Right forelimb (tissue), 1 donor: Measurements from ENCODE around the gene SELENOH.

ENCODE experiments used
- DNase-seq: peaks from one replicate; pipeline ENCODE4 v3.0.0-alpha.2; 2018

Gene SELENOH

DNA sequence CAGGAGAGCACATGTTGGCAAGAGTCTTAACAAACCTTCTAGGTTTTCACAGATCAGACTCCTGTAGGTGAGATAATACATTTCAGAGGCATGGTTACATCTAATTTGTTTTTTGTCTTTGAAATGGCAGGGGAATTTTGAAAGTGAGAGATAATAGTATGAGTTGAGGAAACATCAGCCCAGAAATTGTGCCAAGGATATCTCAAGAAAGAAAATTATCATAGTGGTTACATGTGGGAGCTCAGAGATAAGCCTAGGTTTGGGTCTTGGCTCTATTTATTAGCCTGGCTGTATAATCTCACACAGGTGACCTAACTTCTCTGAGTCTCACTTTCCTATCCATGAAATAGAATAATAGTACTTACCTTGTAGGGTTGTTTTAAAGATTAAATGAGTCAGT is 9.9 kb downstream of the SELENOH start:
- no peak for DNase-seq

DNA sequence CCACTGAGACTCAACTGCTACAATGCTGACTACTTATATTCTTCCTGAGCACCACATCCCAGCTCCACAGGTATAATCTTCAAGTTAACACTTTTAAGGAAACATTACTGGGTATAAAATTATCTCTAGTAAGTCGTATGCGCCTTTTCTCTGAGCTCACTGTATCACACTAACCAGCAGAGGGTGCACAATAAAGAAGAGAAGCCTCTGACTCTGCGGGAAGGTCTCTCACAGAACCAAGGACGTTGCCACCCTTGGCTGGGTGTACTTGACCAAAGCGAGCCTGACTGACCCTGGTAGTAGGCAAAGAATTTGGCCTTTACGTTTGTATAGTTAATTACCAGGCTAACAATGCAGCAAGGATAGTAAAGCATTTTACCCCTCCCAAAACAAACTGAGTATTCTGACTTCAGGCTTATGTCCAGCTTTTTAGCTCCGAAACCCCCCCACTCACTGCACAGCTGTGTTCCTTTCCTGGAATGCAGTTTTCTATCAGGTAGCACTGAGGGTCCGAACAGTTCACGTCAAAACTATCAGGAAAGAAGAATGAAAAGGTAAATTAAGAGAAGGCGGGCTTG is 10.5 kb downstream of the SELENOH start, which contains the start of gene BTBD18:
TSS of gene BTBD18 (minus strand) at position 144 of the 578 bp plus-strand sequence. CDS start 631 bp downstream, outside the sequence.
- no peak for DNase-seq

DNA sequence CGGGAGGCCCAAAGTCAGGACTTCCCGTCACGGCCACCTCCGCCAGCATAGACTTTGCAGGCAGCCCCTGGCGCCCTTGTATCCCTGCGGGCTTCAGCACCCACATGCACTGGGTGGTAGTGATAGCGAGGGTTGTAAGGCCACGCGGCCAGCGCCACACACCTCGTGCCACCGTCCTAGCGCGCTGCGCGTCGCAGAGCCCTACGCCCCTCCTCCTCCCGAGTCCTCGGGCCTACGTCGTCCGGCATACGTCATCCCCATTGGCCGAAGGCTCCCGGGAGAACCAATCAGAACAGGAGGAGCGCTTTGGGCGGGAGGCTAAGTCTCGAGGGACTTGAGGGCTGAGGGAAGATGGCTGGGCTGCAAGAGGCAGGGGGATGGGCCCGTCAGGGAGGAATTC is 11.7 kb downstream of the SELENOH start:
- DNase-seq: no peak

DNA sequence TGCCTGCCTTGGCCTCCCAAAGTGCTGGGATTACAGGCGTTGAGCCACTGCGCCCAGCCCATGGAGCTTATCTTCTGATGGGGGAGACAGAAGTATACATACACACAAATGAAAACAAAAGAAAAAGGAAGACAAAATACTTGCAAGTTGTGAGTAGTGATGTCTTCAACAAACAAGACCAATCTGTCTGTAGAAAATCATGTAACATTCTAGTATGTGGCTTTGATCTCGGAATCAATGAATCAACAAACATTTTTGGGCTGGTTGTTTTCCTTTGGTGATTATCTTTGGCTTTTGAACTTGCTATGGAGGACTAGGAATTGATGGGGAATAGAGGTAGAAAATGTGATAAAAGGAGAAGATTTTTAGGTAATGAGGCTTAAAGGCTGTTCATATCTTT is 16.9 kb downstream of the SELENOH start:
- no peak for DNase-seq

DNA sequence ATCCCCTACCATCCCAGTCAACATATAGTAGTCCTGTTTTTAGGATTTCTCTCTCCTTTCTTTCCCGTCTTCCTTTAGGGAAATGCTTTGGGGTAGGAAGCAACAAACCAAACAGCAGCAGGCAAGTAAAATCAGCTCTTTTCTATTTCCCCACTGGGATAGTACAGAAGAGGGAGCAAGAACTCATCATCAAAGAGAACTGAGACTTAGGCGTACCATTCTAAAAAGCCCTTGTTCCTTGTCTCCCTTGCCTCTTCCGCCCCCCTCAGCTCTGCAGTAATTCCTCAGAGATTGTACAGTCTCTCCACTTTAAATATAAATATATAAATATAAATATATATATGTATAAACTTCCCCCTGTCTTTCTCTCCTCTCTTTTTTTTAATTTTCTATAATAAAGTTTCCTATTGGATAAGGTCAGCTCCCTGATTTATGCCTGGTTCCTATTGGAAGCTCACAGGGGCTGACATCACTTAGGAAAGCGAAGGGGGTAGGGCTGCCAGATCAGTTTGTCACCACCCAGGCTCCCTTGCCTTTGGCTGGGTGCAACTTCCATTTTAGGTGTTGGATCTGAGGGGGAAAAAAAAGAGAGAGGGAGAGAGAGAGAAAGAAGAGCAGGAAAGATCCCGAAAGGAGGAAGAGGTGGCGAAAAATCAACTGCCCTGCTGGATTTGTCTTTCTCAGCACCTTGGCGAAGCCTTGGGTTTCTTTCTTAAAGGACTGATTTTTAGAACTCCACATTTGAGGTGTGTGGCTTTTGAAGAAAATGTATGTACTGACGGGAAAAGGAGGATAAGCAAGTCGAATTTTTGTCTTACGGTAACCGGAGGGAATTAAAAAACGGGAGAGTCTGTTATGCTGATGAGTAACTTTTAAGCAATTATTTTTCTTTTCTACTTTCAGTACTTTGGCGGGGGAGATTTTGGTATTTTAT is 20.3 kb downstream of the SELENOH start, which contains the start of gene CTNND1:
TSS of gene CTNND1 (plus strand) at position 502 of the 934 bp plus-strand sequence. CDS start 29,677 bp downstream, outside the sequence.
- peak; percentile 88 for DNase-seq

DNA sequence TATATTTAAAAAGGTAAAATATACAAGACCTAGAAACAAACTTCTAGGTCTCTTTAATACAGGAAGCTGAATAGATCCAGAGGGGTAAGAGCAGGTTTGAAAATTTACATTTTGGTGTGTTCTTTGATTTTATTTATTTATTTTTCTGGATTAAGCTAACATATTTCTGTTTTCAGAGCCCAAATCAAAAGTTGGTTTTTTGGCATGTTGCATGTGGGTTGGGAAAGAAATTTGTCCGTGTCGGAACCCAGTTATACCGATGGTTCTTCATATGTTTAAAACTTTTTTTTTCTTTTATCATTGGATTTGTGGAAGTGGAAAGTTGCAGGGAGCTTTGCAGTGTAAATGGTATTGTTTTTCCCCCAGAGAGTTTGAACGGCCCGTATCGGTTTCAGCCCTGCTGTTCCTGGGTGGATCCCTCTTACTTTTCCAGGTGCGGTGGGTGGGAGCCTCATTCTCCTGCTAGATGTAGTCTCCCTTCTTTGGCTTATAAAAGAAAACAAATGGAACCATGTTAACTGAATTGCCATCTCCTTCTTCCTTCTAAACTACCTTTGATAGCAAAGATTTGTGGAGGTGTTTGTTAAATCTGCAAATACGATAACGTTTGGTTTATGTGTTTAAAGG is 21.1 kb downstream of the SELENOH start:
- DNase-seq: no peak

DNA sequence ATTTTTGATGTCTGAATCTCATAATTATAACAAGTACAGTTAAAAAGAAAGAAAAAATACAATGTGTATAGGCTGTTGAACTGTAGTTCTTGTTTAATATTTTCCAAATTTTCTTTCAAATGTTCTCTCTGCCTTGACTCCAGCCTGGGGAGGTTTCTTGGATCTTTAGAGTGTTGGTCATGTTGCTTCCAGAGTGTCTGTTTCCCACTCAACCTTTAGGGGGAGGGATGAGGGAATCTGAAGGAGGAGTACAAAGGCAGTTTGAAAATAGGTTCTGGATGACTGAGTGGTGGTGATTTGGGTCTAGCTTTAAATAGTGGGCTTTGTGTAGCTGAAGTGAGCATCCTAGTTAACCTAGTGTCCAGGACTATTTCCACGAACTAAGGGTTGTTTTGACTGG is 22.3 kb downstream of the SELENOH start:
- DNase-seq: no peak

DNA sequence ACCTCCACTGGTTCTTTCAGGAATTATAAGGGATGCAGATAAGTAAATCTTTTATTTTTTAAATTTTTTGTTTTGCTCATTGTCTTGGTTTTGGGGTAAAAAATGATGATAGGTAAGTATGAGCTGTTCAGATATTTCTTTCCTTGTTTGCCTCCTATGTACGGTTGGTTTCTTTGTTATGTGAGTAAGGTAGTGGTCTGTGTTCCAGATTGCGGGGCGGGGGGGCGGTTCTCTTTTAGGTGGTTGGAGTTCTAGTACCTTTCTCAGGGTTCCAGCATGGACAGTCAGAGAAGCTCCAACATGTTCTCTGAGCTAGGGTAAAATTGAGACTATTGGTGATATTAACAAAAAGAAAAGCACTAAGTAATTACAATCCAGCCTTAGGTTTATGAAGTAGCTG is 22.7 kb downstream of the SELENOH start:
- DNase-seq: no peak

DNA sequence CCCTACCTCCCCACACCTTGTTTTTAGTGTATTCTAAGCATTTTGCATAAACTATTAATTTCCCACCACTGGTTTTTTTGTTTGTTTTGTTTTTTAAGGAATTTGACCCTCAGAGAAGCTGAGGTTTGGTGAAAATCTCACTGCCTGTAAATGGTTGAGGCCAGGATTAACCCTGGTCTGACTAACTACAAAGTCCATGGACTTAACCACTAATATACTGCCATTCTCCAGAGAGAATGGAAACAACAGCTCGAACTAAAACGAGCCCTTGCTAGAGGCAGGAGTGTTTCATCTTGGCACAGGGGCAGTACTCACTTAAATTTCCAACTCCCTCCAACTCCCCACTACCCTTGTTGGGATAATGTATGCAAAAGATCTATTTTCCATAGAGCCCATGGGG is 23.3 kb downstream of the SELENOH start:
- no peak for DNase-seq

DNA sequence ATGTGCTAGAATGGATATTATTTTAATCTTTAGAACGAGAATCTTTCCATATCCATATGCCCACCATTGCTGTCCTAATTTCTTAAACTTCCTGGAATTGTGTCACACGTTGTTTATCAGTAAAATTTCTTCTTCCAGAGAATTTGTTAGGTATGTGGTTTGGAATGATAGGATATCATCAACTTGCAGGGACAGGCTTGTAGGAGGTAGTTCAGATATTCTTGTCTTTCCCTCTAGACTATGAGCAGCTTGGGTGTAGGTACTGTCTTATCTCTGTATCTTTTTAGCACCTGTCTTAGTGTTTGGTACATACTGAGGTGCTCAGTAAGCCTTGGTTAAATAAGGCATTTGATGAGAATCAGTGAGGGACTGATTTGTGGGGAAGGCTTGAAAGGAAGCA is 23.7 kb downstream of the SELENOH start:
- no peak for DNase-seq

DNA sequence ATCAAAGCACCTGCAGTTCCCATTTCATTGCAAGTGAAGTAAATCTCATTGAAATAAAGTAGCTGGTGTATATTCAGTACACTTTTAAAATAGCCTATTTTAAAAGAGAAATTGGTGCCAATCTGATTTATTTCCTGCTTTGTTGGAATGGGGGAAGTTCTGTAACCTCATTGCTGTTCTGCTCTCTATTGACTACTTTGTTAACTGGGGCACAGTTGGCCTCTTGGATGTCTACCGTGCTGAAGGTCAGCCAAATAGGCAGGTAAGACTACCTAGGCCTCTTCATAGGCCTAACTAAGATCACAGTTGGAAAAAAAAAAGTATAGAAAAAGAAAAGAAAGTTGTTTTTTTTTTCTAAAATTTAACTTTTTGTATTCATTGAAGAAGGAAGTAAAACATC is 29.5 kb downstream of the SELENOH start:
- DNase-seq: no peak

DNA sequence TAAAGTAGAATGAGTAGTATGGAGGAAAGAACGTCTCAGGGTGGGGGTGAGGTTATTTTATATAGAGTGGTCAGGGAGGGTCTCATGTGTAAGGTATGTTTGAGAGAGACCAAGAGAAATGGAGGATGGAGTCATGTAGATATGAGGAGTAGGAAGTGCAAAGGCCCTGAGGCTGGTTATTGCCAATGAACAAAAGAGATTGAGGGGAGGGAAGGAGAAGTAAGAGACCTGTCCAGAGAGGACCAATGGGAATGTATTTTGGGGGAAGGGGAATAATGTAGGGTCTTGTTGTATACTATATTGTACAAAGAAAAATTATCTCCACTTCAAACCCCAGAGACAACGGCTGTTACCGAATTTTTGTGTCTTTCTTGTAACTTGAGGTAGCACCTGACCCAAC is 30.1 kb downstream of the SELENOH start:
- no peak for DNase-seq

DNA sequence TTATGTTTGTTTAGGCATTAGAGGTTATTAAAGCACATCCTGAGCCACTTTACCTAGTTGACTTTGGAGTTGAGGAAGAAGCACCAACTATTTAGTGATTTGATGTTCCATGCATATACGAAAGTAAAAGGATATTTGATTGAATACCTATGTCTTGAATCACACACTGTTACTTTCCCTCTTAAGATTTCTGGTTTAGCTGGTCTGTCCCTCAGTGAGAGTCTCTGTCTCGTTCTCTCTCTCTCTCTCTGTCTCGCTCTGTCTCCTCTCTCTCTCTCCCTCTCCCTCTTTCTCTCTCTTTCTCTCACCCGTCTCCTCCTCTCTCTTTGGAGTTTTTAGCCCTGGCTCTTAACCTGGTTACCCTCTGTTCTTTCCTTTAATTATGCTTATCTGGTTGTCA is 31.3 kb downstream of the SELENOH start:
- DNase-seq: no peak

DNA sequence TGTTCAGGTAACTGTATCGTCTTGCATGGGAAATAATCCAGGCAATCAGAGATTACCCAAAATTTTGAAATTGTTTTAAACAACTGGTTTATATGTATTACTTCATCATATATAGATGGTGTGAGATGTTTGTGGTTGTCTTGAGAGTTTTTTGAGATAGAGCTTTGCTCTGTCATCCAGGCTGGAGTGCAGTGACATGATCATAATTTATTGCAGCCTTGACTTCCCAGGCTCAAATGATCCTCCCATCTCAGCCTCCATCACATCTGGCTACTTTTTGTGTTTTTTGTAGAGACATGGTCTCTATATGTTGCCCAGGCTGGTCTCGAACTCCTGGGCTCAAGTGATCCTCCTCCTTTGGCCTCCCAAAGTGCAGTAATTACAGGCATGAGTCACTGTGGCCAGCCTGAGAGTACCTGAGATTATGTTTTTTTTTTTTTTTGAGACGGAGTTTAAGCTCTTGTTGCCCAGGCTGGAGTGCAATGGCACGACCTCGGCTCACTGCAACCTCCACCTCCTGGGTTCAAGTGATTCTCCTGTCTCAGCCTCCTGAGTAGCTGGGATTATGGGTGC is 31.8 kb downstream of the SELENOH start:
- no peak for DNase-seq

DNA sequence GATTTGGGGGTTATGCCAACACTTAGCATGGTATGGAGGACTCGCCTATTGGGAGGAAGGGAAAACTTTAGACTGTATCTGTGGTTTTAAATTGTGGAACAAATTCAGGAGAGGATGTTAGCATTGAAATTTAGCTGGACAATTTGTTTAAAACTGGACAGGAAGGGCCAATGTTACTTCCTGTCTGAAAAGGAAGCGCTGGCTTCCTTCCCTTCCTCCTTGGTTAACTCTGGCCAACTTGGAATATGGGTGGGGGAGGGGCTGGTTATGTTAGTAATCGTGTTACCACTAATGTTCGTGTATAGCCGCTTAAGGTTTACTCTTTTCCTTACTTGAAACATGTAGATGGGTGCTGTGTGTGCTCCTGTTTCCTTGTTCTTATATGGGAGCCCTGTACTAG is 34.2 kb downstream of the SELENOH start:
- DNase-seq: no peak

DNA sequence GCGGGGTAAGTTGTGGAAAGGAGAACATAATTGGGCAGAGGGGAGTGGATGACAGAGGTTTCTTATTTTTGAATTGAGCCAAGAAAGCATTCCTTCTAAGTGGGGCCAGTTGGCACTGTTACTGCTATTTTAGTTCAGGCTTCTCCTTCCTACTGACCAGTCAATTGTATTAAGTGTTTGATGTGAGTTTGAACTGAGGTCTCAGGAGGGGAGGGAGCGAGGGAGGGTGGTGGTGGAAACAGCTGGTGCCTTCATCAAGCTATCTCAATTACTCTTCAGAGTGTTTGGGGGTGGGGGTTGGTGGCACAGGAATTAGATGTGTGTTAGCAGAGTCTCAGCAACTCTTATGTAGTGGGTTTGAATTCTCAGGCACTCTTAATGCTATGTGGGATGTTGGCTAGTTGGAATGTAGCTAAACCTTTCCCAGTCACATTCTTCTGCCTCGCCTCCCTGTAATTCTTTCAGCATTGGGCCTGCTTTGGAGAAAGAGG is 34.8 kb downstream of the SELENOH start:
- peak; percentile 54 for DNase-seq

DNA sequence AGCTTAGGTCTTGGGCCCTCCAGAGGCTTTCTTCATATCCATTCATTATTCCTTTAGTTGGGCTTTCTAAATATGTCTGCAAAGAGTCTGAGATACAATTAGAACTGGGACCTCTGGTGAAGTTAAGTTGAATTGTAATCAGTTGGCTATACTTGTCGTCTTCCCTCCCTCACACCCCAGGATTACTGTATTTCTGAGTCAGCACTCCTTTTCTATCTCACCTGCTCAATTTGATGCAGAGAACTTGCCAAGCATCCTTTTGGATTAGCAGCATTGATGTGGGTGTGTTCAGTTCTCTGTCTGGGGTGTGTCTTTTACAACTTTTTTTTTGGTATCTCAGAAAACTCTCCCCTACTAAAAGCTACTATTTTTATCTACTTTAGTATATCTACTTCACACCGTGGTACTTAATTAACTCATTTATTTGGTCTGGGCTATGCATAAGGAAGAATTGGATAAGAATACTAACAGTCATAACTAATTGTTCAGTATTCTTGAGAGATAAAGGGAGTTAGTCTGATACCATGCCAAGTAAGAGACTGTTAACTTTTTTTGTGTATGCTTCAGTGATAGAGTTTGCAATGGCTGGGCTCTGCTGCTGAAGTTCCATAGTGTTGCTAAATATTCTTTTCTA is 35.4 kb downstream of the SELENOH start:
- DNase-seq: no peak

DNA sequence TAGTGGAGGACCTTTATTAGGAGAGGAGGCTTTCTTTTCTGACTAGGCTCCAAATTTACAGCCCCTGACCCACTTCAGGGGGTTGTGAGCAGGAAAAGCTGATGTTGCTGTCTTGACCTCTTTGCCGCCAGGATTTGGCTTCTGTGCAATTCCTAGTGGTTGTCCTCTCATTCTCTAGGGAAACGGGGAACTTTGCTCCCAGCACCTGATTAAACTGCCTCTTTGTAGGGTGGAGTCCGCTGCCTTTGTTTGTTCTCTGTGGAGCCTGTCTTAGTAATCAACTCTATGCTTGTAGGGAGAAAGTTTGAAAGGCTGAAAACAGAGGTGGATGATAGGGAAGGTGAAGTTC is 36.7 kb downstream of the SELENOH start:
- no peak for DNase-seq

DNA sequence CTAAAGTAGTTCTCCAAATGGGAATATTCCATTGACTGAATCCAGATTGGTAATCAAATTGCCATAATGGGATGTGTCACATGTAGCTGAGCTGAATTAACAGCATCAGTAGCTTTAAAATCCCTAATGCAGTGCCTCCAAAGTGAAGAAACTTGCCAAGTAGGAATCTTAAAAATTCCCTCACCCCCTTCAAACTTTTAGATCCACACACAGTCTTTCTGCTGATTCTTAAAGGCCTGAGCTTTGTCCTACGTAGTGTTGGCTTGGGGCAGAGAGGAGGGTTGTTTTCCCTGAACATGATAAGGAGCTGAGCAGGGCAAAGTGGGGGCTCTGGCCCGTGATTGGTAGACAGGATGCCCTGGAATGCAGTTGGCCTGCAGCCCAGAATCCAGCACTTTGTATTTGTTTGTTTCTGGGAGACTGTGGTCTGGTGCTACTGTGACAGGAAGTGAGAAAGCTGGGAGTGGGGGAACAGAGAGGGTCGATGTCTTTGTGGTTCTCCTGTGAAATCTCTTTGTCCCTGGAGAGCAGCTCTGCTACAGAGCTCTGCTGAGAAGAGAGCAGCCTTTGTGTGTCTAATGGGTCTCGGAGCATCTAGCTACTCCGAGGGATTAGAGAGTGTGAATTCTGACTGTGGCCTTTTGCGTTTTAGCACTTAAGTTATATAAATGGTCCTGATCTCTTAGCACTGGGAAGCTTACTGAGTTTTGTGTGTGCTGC is 37.2 kb downstream of the SELENOH start:
- DNase-seq: peak; percentile 90

DNA sequence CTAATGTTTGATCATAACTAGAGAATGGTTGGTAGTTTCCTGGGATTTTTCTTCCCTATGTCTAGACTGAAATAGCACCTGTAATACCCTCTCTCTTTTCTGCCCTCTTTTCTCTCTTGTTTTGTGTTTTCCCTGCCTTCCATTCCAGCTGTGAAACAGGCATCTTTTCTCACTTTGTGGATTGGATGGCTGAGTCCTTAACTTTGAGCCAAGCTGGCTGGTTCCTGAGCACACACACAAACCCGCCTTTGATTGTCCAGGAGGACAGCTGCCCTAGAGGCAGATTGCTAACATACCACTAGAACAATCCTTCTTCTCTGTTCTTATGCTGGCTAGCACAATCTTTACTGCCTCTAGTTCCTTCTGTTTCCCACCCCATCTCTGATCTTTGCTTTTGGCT is 38.0 kb downstream of the SELENOH start:
- no peak for DNase-seq

DNA sequence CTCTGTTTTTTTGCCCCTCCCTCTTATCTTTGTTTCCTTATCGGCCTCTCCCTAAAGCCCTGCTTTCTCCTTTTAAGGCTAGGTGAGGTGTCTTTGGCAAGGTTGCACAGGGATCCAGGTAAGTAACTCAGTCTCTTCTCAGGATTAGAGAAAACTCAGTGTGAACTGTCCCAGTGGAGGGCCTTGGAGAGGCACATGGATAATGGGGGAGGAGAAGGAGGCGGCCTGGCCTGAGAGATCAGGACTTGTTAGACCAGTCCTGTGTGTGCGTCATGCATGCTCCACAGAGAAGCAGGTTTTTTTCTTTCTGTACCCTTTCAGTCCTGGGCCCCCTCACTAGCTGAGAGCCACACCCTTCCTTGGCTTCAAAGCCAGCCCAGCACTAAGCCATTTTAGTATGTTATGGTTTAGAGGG is 40.2 kb downstream of the SELENOH start:
- DNase-seq: no peak

DNA sequence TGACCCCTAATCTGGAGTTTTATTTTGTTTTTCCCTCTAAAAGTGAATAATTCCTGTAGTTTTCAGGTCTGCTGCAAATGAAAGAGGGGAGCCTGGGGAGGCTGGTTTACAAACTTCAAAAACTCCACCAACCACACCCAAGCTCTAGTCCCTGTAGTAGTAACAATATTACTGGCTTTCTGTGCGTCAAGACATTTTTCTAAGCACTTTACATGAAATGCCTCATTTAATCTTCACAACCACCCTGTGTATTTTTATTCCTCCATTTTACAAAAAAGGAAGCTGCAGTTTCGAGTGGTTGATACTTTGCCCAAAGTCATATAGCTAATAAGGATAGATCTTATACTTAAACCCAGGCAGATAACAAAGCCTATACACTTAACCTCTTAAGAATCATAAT is 43.8 kb downstream of the SELENOH start:
- no peak for DNase-seq
